Tibial artery (tissue), 4 donors: Measurements from ENCODE around the gene EFNB3.

Experiments
- DNase-seq, 2 donors: peaks; one replicate each; pipeline ENCODE4 v3.0.0-alpha.2; 2019
- H3K27ac ChIP-seq, 2 donors: fragments of 200-600 bp; sonication (generic) in 1 of 2; 1 replicate in 1 of 2; 2 replicates in 1 of 2; pipeline ENCODE4 v1.5.1; 2018 to 2019; ENCODE audit warnings: mild to moderate bottlenecking in 1 of 2
- H3K27me3 ChIP-seq, 2 donors: fragments of 200-600 bp; sonication (generic) in 1 of 2; one replicate each; pipeline versions ENCODE4 v1.5.1 to v1.6.0; 2016 to 2019
- H3K36me3 ChIP-seq, 3 donors: fragments of 200-600 bp; sonication (generic) in 2 of 3; one replicate each; pipeline ENCODE4 v1.5.1; 2016 to 2019; ENCODE audit warnings: mild to moderate bottlenecking in 2 of 3
- H3K4me1 ChIP-seq, 4 donors: fragments of 200-600 bp; sonication (generic) in 2 of 4; 1 replicate in 3 of 4; 2 replicates in 1 of 4; pipeline ENCODE4 v1.5.1; 2016 to 2019
- H3K4me3 ChIP-seq, 2 donors: fragments of 200-600 bp; sonication (generic) in 1 of 2; 1 replicate in 1 of 2; 2 replicates in 1 of 2; pipeline ENCODE4 v1.5.1; 2018 to 2019; ENCODE audit warnings: mild to moderate bottlenecking in 2 of 2
- H3K9me3 ChIP-seq, 3 donors: fragments of 200-600 bp; sonication (generic) in 1 of 3; one replicate each; pipeline ENCODE4 v1.5.1; 2016 to 2019
- CTCF ChIP-seq, 2 experiments: fragments of 200-600 bp in 1 of 2; fragments of 450-650 bp in 1 of 2; IDR thresholded peaks; one replicate each; pipeline ENCODE4 v1.5.1; 2017 to 2019; ENCODE audit warnings: antibody characterized with exemption in 2 of 2, mild to moderate bottlenecking in 1 of 2, moderate library complexity in 1 of 2
- intact Hi-C: fragments of 100-400 bp; cut with DNase I; formaldehyde crosslinking; loops from one replicate; pipeline ENCODE4 v1.15.0; 2023; ENCODE audit warnings: low total_unique reads

Gene EFNB3

GRCh38 chr17:7704601-7705268 is at the start of gene EFNB3:
TSS of gene EFNB3 (plus strand) at chr17:7705202. CDS start at chr17:7705599, 397 bp downstream.
- Histone ChIP-seq H3K36me3 (peaks cover 19 to 29% (median 28%) of the 10 kb centered on the region in 3 donors), H3K4me3 (peak within 1 kb of the TSS; percentile 3 to 36), H3K27me3 (peaks cover 0 to 78% of the 10 kb centered on the region in 2 donors), H3K4me1 (peaks cover 0 to 18% (median 14%) of the 10 kb centered on the region in 4 donors), H3K27ac (no peak within 1 kb of the TSS), H3K9me3 (no peaks in the 10 kb centered on the region)
- TF ChIP-seq CTCF (IDR thresholded peaks at IDR 0.05), result no peak
- intact Hi-C loops, result no loop called here
- no peak for DNase-seq

GRCh38 chr17:7655541-7655840 is 49.5 kb upstream of the EFNB3 start:
- Histone ChIP-seq H3K36me3 (no peaks in the 10 kb centered on the region), H3K9me3 (no peaks in the 10 kb centered on the region), H3K27me3 (peaks cover 0 to 29% of the 10 kb centered on the region in 2 donors), H3K4me1 (peaks cover 0 to 25% (median 19%) of the 10 kb centered on the region in 4 donors), H3K27ac (no peak overlapping the region), H3K4me3 (no peak overlapping the region)
- TF ChIP-seq CTCF (IDR thresholded peaks at IDR 0.05), result no peak
- DNase-seq, result no peak
- intact Hi-C loops, result no loop called here

GRCh38 chr17:7656958-7657609 is 47.9 kb upstream of the EFNB3 start:
- peaks cover 0 to 9% (median 4%) of the 10 kb centered on the region in 4 donors for H3K4me1 ChIP-seq
- TF ChIP-seq CTCF (IDR thresholded peaks at IDR 0.05), result peak in 1 of 2 experiments; percentile 4
- no peak overlapping the region for H3K27ac ChIP-seq
- H3K27me3 ChIP-seq, result peaks cover 0 to 13% of the 10 kb centered on the region in 2 donors
- DNase-seq, result peak in 1 of 2 donors; percentile 69
- no peak overlapping the region for H3K4me3 ChIP-seq
- no peaks in the 10 kb centered on the region for H3K9me3 ChIP-seq
- H3K36me3 ChIP-seq, result no peaks in the 10 kb centered on the region
- intact Hi-C loops, result no loop called here

- Histone ChIP-seq H3K36me3 (peaks cover 37 to 74% (median 59%) of the 10 kb centered on the region in 3 donors), H3K27ac (no peak overlapping the region), H3K4me3 (no peak overlapping the region), H3K9me3 (no peaks in the 10 kb centered on the region), H3K27me3 (no peaks in the 10 kb centered on the region), H3K4me1 (no peaks in the 10 kb centered on the region)
- no peak for DNase-seq
- TF ChIP-seq CTCF (IDR thresholded peaks at IDR 0.05), result no peak
- intact Hi-C loops, result no loop called here
Measured at GRCh38 chr17:7667656-7668406, 37.2 kb upstream of the EFNB3 start.

GRCh38 chr17:7668482-7668881 is 36.5 kb upstream of the EFNB3 start:
- H3K4me1 ChIP-seq, result no peaks in the 10 kb centered on the region
- peaks cover 0 to 4% (median 0%) of the 10 kb centered on the region in 3 donors for H3K9me3 ChIP-seq
- TF ChIP-seq CTCF (IDR thresholded peaks at IDR 0.05), result no peak
- no peaks in the 10 kb centered on the region for H3K27me3 ChIP-seq
- H3K4me3 ChIP-seq, result no peak overlapping the region
- peaks cover 44 to 81% (median 65%) of the 10 kb centered on the region in 3 donors for H3K36me3 ChIP-seq
- no peak overlapping the region for H3K27ac ChIP-seq
- intact Hi-C loops, result no loop called here
- DNase-seq, result no peak
